Limb (tissue), 2 donors: ENCODE results near the gene C17orf67.

Source experiments
- DNase-seq, 2 donors: peaks; one replicate each; pipeline ENCODE4 v3.0.0-alpha.2; 2016; ENCODE audit errors: extremely low spot score in 2 of 2

C17orf67 gene

DNA sequence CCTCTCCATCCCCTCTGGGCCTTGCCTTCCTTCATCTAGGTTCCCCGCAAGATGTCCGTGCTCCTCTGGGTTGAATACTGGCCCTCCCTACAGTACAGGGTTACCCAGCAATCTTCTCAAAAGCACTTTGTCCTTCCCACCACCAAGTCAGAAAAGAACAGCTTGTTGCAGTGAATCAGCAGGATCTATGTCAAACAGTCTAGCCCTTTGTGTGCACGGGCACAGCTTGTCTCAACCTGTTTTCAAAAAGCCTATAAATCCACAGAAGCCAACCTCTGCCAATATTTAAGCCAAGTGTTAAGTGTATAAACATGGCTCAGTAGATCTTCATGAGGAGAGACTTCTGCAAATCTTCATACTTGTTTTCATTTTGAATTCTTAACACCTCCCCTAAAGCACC is 25.2 kb downstream of the C17orf67 start:
- peak in 1 of 2 donors; percentile 27 for DNase-seq

DNA sequence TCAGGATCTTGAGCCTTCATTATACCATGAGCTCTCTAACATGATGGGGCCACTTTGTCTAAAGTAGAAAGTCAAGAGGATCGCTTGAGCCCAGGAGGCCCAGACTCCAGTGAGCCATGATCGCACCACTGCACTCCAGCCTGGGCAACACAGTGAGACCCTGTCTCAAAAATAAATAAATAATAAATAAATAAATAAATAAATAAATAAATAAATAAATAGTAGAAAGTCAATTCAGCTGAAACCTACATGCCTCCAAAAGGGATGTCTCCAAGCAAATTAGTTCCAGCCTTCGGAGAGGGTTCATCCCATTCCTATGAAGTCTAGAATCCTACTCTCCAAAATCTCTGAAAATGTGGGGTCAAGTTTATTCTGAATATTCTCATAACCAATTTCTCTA is 26.0 kb downstream of the C17orf67 start:
- DNase-seq: no peak

DNA sequence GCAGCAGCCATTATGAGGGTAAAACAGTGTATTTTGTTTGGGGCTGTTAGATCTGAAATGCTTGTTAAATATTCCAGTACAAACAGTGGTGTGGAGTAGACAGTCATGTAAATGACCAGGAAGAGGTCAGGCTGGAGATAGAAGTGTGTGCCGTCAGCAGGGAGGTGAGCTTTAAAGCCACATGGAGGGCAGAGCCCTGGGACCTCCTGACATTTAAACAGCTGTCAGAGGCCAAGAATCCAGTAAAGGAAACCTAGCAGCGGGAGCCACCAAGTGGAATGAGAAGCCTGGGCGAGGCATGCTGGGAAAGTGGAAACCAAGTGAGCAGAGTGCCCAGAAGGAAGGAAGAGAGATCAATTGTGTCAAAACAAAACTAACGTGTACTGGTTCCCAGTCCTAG is 26.8 kb downstream of the C17orf67 start:
- no peak for DNase-seq

DNA sequence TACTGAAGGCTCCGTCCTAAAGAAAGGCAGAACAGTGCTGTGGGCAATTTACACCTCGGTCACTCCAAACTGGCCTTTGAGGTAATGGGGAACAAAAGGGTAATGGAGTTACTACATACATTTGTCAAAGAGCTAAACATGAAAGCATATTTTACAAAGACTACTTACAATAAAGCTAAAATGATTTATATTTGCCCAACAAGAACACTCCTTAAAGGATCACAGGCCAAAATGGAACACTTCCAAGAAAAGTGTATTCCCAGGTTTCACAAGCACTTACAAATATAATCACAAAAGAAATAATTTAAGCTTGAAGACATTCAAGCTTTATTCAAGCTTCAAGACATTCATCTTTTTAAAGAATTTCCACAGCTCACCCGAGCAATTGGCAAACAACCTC is 29.3 kb downstream of the C17orf67 start:
- DNase-seq: no peak

DNA sequence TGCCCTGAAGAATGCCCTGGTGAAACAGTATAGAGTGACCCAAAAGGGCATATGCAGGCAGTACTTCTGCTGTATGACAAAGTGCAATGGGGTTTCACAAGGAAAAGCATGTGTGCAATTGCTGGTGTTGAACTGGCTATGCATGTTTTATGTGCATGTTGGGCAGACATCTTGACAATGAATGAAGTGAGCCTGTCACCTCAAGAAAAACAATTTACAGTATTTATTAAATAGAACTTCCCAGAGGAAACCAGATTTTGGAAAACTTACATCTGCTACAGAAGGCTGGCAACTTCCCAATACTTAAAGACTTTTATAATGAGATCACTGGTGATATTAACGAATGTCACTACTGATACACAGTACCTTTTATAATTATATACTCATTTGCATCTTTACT is 30.6 kb downstream of the C17orf67 start:
- no peak for DNase-seq

DNA sequence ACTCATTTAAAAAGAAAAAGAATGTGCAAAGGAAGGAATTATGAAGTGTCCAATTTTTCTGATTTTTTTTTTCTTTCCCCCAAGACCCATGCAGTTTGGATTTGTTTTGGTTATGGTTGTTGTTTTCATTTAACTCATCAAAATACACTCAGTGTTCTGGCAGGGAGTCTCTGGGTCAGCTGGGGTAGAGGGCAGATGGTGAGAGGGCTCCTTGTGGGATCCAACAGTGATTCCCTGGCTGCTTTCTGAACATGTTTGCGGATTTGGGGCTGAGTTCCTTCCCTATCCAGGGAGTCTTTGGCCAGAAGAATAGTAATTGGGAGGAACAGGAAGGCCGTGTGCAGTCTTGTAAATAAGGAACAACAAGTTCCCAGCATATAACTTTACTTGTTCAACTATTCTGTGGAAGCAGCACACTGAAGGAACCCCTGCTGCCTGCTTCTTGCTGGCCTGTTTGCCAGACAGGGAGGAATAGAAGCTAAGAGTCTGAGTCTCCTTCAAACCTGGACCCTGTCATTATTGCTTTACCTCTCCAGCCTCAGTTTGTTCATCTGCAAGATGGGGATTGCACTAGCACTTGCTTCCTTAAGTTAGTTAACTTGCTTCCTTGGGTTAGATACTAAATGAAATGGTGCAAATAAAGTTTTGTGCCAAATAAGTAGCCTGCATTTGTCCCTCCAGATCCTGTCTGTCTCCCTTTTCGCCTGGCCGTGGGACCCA is 32.1 kb downstream of the C17orf67 start:
- no peak for DNase-seq

DNA sequence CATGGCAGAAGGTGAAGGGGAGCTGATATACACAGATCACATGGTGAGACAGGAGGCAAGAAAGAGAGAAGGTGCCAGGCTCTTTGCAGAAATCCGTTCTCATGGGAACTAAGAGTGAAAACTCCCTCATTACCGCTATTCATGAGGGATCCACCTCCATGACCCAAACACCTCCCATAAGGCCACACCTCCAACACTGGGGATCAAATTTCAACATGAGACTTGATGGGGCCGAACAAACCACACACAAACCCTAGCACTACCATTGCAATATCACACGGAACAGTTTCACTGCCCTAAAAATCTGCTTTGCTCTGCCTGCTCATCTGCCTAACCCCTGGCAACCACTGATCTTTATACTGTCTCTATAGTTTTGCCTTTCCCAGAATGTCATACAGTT is 34.8 kb downstream of the C17orf67 start:
- no peak for DNase-seq

DNA sequence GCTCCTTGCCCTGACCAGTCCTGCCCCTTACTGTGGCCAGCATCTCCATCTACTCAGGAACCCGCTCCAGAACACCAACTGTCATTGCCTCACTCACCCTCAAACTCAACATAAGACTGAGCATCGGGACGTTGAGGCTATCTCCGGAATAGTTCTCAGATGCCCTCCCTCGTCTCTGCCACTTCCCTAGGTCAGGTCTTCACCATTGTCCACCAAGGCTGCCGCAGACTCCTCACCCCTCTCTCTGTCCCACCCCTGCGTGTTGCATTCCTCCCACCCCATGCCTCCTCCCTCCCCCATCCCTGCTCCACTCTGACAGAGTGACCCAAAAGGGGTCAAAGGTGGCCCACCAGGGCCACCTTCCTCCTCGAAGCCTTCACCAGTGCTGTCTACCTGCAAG is 37.2 kb downstream of the C17orf67 start:
- DNase-seq: no peak

DNA sequence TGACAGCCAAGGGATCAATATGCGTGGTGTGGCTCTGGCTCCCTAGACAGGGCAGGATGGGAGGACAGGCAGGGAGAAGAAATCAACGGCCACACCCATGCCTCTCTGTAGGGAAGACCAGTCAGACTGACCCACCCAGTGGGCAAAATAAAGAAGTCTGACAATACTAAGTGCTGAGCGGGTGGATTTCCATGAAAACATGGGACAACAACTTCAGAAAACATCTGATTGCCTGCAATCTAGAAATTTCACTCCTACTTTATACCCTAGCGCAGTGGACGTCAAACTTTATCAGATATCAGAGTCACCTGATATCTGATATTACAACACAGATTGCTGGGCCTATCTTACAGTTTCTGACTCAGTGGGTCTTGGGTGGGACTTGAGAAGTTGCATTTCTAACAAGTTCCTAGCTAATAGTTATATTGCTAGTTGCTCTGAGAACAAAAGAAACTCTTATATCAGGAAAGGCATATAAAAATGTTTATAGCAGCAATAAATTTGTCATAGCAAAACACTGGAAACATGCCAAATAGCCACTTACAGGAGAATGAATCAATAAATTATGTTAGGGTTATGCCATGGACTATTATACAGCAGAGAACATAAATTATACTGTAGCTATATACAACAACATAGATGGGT is 38.4 kb downstream of the C17orf67 start:
- no peak for DNase-seq

DNA sequence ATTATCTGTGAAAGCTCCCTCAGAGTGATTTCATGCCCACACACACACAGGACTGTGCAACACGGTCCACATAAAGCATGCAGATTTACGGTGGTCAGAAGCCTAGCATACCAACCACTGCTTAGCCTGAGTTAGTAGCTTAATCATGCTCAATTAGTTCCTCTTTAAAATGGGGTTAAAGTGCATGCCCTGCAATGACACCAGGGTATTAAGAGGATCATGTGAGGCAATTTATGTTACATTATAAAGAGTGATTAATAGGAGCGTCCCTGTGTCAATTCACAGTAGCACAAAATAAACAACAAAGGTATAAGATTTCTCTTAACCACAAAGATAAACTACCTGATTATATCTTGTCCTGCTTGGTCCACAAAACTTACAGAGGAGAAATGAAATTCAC is 39.8 kb downstream of the C17orf67 start:
- no peak for DNase-seq

DNA sequence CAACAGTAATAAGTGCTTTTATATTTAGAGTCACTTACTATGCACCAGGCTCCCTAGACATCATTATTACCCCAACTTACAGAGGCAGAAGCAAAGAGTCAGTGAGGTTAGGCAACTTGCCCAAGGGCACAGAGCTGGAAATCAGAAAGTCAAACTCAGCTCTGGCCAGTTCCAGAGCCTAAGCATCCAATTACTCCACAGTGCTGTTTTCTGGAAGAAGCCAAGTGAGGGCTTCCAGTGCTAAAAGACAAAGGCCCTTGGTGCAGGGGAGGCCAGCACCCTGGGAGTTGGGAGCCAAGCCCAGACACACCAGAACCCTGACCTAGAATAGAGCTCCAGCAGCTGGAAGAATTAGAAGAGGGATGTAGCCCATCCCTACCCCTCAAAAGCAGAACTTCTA is 40.2 kb downstream of the C17orf67 start:
- no peak for DNase-seq

DNA sequence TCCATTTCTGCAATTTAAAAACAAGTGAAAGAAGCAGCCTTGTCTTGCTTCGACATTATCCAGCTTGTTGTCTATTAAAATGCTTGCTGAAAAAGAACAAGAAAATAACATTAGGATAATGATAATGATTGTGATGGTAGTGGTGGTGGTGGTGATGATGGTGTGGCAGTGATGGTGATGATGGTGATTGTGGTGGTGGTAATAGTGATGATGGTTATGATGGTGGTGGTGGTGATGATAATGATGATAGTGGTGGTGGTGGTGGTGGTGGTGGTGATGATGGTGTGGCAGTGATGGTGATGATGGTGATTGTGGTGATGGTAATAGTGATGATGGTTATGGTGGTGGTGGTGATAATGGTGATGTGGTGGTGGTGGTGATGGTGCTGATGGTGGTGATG is 41.5 kb downstream of the C17orf67 start:
- no peak for DNase-seq

DNA sequence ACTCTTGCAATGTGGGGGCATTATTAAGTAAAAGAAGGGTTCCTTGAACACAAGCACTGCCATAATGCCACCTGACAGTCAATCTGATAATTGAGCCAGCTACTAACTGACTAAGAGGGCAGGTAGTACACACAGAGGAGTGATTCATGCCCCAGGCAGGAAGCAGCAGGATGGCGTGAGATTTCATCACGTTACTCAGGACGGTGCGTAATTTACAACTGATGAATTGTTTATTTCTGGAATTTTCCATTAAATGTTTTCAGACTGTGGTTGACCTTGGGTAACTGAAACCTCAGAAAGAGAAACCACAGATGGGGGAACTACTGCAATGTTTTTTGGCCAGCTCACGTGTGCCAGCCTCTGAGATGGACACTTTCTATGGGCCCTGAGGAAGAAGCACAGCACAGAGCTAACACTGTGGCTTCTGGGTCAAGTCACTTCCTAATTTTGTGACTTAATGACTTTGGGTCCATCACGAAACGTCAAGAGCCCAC is 46.7 kb downstream of the C17orf67 start:
- no peak for DNase-seq

DNA sequence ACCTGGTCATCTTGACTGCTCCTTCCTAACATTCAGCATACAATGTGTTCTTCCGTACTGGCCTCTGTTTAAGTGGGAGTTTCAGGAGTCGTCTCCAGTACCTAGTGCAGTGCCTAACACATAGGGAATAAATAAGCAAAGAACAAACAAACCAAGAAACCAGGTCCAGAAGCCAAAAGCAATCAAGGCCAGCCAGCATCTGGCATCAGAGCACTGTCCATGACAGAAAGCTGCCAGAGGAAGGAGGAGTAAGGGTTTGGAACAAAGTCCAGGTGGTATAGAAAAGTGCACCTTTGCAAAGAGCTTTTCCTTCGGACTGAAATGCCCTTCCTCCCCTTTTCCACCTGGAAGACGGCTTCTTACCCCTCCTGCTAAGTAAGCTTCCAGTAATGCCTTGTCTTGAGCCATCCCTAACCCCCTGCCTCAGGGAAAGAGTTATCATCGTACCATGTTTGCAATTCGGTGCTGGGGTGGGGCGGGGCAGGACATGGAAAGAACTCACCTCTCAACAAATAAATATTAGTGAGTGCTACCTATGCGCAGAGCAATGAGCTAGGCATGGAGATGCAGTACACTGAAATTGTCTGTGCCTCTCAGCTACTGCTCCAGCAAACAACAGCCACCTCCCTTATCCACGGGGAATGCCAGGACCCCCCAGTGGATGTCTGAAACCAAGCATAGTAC is 47.6 kb downstream of the C17orf67 start:
- no peak for DNase-seq

DNA sequence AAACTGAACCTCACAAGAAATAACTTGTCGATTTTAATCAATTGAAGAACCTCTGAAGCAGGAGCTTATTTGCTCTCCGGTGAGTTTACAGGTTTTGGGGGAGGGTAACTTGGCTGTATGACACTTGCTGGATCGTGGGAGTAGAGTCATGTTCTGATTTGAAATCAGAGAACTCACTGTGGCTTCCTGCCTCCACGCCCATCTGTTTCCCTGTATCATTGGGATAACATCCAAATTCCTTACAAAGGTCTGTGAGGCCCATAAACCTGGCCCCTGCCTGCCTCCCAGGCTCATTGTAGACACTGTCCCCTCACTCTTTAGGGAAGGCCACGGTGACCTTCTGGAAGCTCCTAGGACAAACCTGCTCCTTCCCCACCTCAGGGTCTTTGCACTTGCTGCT is 48.3 kb downstream of the C17orf67 start:
- no peak for DNase-seq

DNA sequence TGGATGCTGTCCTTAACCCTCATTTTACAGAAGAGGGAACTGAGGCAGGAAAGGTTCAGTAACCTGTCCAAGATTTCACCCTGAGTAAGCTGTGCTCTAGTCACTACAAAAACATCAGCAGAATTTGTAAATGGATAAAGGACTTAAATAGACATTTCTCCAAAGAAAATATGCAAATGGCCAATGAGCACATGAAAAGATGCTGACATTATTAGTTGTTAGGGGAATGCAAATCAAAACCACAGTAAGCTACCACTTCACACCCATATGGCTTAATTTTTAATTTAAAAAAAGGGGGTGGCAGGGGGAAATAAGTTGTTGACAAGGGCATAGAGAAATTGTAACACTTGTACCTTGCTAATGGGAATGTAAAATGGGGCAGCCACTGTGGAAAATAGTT is 51.4 kb downstream of the C17orf67 start:
- DNase-seq: no peak

DNA sequence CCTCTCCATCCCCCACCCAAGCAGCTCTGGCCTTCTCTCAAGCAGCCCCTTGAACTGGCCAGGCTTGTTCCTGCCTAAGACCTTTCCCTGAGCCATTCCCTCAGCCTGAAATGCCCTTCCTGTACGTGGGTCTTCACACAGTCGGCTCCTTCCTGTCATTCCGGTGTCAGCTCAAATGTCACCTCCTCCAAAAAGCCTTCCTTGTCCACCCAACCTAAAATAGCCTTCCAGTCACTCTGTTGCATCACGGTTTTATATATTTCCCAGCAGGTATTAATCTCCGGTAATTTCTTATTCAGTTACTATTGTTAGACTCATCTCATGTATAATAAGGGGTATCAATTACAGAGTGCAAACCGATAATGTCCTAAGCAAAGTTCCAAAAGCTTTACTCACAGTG is 51.8 kb downstream of the C17orf67 start:
- DNase-seq: no peak

DNA sequence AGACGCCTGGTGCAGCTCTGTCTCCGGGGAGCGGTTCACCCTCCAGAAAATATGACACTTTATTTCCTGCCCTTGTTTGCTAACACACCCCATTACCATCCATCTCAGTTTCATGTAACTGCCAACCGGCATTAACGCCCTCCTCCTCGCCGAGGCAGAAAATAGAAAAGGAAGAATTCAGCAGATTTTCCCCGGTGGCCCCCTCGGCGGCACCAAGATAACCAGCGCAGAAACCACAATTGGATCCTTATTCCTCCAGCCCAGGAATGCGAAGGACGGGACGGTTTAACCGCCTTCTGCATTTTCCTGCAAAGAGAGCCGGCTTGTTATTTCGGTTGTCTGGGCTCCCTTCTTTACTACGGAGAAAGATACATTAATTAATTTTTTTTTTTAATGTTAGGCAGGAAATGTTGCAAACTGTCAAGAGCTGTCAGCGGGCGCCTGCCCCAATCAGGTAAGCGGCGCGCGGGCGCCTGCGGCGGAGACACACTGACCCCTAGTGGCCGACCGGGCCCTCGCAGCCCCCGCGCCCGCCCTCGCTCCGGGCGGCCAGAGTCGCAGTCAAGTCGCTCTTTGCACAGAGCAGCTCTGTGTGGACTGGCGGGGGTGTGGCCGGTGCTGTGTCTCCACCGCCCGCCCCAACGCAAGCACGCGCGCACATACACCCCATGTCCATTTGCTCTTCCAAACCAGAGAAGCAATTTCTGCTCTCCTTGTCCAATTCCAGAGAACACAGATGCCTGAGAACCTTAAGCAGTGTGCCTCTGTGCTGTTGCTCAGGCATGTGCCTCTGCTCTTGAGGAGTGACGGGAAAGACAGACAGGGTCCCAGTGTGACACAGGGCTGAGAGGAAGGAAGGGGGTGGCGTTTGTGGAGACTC is 53.6 kb downstream of the C17orf67 start:
- DNase-seq: peak; percentile 68 to 89

DNA sequence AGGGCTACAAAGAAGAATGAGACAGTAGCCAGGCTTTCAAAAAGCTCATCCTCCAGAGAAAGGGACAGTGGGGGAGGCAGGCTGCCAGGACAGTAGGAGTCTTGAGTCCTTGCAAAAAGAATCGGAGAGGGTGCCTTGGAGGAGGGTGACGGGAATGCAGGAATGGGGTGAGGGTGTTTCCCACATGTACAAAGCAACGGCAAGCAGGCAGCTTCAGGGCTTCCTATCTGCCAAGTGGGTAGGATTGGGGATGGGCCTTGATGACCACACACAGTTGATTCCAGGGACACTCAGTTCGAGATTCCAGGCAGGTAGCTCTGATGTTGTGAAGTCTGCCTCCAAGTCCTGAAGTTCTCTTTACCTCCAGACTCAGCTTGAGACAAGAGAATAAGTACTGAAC is 54.4 kb downstream of the C17orf67 start:
- DNase-seq: no peak

DNA sequence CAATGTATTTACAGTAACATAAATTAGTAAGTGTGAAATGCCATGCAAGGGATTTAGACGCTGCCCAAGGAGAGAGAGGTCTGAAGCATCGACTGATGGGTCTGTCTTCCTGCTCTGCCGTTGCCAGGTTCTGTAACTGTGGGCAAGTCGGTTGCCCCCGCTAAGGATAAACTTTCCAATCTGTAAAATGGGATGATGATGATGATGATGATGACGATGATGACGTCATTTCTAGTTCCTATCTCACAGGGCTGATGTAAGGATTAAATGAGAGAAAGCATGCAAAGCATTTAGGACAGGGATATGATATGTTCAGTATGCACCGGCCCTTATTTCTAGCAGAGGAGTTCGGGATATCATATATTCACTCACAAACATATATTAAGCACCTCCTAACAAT is 54.8 kb downstream of the C17orf67 start:
- DNase-seq: no peak

DNA sequence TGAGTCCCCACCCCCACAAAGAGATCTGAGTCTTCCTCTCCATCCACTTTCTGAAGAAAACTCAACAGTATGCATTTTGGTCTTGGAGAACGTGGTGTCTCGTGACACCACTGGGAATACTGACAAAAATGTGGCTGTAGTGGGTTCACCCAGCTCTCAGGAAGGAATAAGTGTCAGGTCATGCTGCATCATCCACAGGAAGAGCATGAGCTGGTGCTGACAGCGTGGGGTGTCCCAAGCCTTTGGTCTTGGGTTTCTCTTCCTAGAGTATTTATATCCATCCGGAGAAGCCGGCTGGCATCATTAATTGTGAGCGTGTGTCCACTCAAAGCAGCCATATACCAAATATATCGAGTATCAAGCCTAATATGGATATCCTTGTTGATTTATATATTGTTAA is 55.9 kb downstream of the C17orf67 start:
- DNase-seq: no peak

DNA sequence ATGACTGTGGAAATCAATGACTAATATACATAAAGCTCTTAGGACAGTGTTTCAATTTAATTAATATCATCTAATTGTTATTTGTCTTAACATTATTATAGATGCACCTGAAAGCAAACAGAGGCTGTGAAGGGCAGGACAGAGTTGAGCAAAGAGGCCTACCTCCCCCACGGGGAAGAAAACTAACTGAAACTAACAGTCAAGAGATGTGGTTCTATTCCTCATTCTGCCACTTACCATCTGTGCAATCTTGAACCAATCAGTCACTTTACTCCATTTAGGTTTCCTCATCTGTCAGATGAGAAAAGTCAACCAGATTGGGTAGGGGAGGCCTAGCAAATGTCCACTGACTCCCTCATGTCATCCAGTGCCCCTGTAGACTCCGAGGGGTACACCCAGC is 59.1 kb downstream of the C17orf67 start:
- no peak for DNase-seq
